ACC112 (cell line): Measurements from ENCODE around the gene HDGF.

Experiments
- H2AFZ ChIP-seq: fragments of 200-600 bp; sonication (generic); one replicate; pipeline ENCODE4 v1.6.0; 2017; ENCODE audit warnings: antibody characterized with exemption, low read length; ENCODE audit not compliant: unreplicated experiment
- H3K27ac ChIP-seq: fragments of 200-600 bp; sonication (generic); 2 replicates; pipeline ENCODE4 v1.5.1; 2014; ENCODE audit warnings: low read depth, mild to moderate bottlenecking, antibody characterized with exemption, low read length, moderate library complexity
- H3K27me3 ChIP-seq: fragments of 200-600 bp; sonication (generic); 2 replicates; pipeline ENCODE4 v1.6.1; 2014; ENCODE audit warnings: mild to moderate bottlenecking, antibody characterized with exemption, low read length, moderate library complexity, mixed read lengths; ENCODE audit not compliant: insufficient read depth
- H3K36me3 ChIP-seq: fragments of 200-600 bp; sonication (generic); 2 replicates; pipeline ENCODE4 v1.6.1; 2016; ENCODE audit warnings: mild to moderate bottlenecking, antibody characterized with exemption, low read length, moderate library complexity, mixed read lengths; ENCODE audit not compliant: insufficient read depth
- H3K4me1 ChIP-seq: fragments of 200-600 bp; sonication (generic); one replicate; pipeline ENCODE4 v1.6.1; 2016; ENCODE audit warnings: low read length, mixed read lengths; ENCODE audit not compliant: insufficient read depth, unreplicated experiment, control insufficient read depth
- H3K4me3 ChIP-seq: fragments of 200-600 bp; sonication (generic); 2 replicates; pipeline ENCODE4 v1.5.1; 2014; ENCODE audit warnings: mild to moderate bottlenecking, low read depth, low read length
- H3K79me2 ChIP-seq: fragments of 200-600 bp; sonication (generic); one replicate; pipeline ENCODE4 v1.6.0; 2016; ENCODE audit warnings: low read length; ENCODE audit not compliant: control insufficient read depth, unreplicated experiment, insufficient read depth

HDGF gene

DNA sequence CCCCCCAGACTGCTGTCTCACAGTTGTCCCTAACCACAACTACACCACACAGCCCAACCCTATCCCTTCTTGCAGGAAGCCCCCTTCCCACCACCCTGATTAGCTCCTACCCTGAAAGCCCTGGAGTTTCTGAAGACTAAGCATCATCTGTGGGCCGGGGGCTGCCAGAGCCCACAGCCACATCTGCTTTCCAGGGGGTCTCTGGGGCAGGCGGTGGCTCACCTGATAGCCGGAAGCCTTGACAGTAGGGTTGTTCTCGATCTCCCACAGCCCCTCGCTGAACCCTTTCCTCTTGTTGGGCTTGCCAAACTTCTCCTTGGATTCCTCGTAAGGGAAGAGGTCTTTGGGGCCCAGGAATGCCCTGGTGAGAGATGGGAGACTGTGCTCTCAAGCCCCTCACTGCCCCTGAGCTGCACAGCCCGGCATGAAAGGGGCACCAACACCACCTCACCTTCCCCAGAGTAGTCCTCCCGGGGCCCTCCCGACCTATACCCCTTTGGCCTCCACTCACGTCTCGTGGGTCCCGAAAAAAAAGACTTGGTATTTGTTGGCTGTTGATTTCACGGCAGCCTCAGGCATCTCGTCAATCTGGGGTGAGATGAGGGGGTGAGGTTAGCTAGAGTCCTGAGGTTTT is 6.6 kb downstream of the HDGF start:
- H3K4me1 ChIP-seq: peaks cover 50% of the 10 kb centered on the region
- H3K4me3 ChIP-seq: no peak overlapping the region
- no peaks in the 10 kb centered on the region for H3K27me3 ChIP-seq
- H2AFZ ChIP-seq: no peak overlapping the region
- H3K36me3 ChIP-seq: peaks cover 14% of the 10 kb centered on the region
- peaks cover 61% of the 10 kb centered on the region for H3K79me2 ChIP-seq
- peak overlapping the region; percentile 100 for H3K27ac ChIP-seq

DNA sequence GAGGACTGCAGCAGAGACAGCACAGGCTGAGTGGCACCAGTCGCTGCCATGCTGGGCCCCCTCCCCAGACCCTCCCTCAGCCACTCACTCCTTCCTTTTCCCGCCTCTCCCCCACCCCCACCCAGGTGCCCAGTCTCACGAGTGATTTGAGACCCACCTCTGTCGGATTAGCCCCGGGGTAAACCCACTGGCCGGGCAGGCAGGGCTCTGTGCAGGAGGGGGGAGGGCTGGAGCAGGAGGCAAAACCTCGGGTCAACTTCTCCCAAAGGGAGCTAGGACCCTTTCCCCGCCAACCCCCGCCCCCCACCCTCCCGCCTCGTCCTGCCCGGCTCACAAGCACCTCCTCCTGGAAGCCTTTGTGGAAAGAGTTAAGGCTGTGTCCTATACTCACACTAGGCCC is 7.1 kb downstream of the HDGF start:
- H3K27ac ChIP-seq: no peak overlapping the region
- H3K4me1 ChIP-seq: peaks cover 50% of the 10 kb centered on the region
- no peak overlapping the region for H3K4me3 ChIP-seq
- H2AFZ ChIP-seq: no peak overlapping the region
- H3K36me3 ChIP-seq: peaks cover 14% of the 10 kb centered on the region
- no peaks in the 10 kb centered on the region for H3K27me3 ChIP-seq
- H3K79me2 ChIP-seq: peaks cover 61% of the 10 kb centered on the region

DNA sequence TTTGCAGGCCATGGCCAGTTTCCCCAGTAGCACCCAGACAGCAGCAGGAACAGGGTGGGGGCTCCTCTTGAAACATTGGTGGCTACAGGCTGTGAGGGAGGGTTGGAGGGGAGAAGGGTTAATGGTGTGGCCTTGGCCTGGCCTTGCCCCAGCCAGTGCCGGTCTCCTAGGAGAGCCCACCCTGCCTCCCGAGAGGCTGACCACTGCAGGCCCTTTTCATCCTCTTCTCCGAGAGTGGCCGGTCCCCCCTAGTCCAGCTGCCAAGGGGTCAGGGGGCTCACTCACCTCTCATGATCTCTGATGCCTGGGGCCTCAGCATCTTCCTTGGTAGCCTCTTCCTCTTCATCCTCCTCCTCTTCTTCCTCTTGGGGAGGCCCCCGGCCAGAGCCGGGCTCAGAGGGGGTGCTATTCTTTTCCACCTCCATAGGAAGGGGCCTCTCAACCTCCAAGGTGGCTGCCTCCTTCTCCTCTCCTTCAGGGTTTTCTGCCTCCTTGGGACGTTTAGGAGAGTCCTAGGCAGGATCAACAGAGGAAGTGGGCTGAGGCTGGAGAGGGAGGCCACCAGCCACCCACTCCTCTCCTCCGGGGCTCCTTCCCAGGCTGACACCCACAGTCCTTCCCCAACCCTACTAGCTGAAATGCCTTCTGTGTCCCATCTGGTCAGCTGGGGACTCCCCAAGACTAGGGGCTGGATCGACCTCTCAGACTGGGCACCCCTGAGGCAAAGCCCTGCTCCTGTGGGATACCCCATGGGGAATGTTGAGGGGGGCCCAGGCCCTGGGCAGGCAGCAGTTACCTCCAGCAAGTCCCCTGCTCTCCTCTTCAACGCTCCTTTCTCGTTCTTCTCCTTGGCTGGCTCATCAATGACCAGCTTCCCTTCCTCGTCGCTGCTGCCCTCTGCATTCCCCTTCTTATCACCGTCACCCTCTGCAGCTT is 7.8 kb downstream of the HDGF start:
- H3K79me2 ChIP-seq: peaks cover 60% of the 10 kb centered on the region
- H3K36me3 ChIP-seq: peaks cover 14% of the 10 kb centered on the region
- no peak overlapping the region for H2AFZ ChIP-seq
- peaks cover 44% of the 10 kb centered on the region for H3K4me1 ChIP-seq
- H3K4me3 ChIP-seq: no peak overlapping the region
- no peak overlapping the region for H3K27ac ChIP-seq
- H3K27me3 ChIP-seq: no peaks in the 10 kb centered on the region

DNA sequence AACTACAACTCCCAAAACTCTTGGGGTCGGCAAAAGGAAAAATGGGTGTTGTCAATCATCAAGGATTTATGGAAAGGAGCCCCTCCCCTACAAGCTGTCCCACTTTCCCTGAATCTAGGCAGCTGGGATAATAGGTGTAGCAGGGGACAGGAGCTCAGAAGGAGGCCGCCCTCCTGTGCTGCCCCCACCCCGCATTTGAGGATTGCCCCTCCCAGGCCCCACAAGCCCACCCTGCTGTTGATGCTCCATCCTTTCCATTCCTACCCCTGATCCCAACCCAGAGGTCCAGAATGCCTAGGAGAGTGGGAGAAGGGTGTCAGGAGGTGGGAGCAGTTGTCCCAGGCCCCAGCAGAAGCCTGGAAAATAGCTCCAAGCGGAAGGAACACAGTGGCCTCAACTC is 8.7 kb downstream of the HDGF start:
- no peak overlapping the region for H3K4me3 ChIP-seq
- H3K27ac ChIP-seq: peak overlapping the region; percentile 76; the same call in 1 of the 2 replicates
- H3K27me3 ChIP-seq: no peaks in the 10 kb centered on the region
- peaks cover 35% of the 10 kb centered on the region for H3K4me1 ChIP-seq
- H2AFZ ChIP-seq: no peak overlapping the region
- peaks cover 14% of the 10 kb centered on the region for H3K36me3 ChIP-seq
- peaks cover 53% of the 10 kb centered on the region for H3K79me2 ChIP-seq

DNA sequence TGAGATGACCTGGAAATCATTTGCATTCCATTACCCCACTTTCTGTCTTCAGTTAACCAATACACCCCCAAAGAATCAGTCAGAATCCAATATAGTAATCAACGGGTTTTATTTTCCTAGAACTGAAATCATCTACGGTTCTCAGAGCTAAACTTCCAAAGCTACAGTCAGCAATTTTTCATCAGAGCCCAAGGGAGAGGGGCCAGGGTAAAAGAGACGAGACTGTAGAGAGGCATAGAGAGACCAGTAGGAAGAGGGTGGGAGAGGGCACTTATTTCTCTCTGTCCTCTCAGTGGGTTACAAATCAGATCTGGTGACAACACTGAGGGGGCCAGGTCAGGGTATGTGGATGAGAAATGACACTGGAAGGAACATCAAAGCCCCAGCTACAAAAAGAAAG is 9.5 kb downstream of the HDGF start:
- Histone ChIP-seq H3K27ac (peak overlapping the region; percentile 76), H3K36me3 (peaks cover 19% of the 10 kb centered on the region), H2AFZ (no peak overlapping the region), H3K27me3 (no peaks in the 10 kb centered on the region), H3K79me2 (peaks cover 46% of the 10 kb centered on the region), H3K4me1 (peaks cover 29% of the 10 kb centered on the region), H3K4me3 (no peak overlapping the region)

DNA sequence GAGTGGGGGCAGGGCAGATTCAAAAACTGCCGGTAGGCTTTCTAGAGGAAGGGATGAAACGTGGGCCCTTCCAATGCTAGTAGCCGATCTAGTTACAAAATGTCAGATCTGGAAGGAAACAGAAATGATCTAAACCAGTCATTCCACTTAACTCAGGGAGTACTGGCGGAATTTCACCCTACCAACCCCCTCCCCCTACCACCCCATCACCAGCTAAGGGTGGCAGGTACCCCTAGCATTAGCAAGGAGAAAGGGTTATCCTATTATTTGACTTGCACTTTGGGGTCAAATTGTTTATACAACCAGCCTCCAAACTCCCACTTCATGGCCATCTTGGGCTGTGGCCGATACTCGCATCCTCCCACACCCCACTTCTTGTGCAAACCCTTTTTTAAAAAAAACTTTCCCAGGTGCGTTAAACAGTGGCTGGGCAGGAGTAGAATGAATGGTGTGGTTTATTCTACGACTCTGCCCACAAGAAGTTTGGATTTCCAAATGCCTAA is 9.9 kb downstream of the HDGF start:
- peak overlapping the region; percentile 27; the same call in 1 of the 2 replicates for H3K4me3 ChIP-seq
- peaks cover 29% of the 10 kb centered on the region for H3K4me1 ChIP-seq
- H3K79me2 ChIP-seq: peaks cover 42% of the 10 kb centered on the region
- no peaks in the 10 kb centered on the region for H3K27me3 ChIP-seq
- H3K27ac ChIP-seq: peak overlapping the region; percentile 76
- H2AFZ ChIP-seq: peak overlapping the region; percentile 74
- peaks cover 19% of the 10 kb centered on the region for H3K36me3 ChIP-seq

DNA sequence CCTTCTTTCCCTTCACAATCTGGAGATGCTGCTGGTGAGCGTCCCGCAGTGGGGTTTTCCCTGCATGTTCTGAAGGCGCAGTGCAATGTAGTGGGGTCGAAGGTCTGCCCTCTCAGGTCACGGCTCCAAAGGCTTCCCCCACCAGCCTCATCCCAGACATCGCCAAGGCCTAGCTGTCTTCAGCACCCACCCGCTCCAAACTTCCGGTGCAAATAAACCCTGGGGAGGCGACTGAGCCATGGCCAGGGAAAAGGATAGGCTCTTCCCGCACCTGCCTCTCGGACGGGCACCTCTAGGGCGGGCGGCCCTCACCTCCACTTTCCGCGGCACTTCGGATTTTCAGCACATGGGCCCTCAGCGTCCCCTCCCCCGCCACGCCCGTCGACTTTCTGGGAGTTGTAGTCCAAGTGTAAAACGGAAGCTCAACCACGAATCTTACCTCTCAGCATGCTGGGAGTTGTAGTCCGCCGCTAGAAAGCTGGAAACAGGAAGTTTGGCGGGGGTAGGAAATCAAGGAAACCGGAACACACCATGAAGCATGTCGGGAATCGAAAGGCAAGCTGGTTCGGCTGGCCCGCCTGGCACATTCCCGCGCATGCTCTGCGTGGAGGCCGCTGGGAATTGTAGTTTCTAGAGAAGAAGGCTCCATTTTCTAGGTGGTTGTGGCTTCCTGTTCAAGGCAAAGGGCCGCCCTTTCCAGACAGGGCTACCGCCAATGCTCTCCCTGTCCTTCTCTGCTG is 10.6 kb downstream of the HDGF start, which contains the start of gene MRPL24:
Gene MRPL24 (minus strand): TSS at position 348 of the 740 bp plus-strand sequence. CDS start 2,384 bp downstream, outside the sequence.
- Histone ChIP-seq H3K4me1 (peaks cover 23% of the 10 kb centered on the region), H3K27me3 (no peaks in the 10 kb centered on the region), H3K36me3 (peaks cover 19% of the 10 kb centered on the region), H3K4me3 (peak within 1 kb of the TSS; percentile 88), H3K27ac (peak within 1 kb of the TSS; percentile 76), H2AFZ (peak within 1 kb of the TSS; percentile 74), H3K79me2 (peaks cover 36% of the 10 kb centered on the region)

DNA sequence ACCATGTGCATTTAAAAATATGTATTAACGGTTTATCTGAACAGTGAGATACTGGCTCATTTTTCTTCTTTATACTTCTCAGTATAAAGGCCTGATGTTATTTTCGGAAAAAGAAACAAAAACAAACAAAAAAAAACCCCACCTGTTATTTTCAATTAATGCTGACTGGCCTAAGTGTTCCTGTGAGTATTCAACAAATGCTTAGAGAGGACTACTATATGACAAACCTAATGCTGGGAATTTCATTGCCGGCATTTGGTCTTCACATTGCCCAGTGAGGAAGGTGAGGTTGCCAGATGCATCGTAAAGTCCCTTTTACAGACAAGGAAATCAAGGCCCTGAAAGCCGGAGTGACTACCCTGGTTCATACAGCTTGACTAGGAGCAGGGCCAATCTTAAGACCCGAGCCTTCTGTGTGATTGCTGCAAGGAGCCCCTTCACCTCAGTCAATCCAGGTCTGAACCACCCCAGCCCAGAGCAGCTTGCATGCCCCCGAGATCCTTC is 11.2 kb downstream of the HDGF start:
- Histone ChIP-seq H3K4me3 (peak overlapping the region; percentile 88), H2AFZ (peak overlapping the region; percentile 41), H3K36me3 (peaks cover 16% of the 10 kb centered on the region), H3K4me1 (peaks cover 17% of the 10 kb centered on the region), H3K27ac (peak overlapping the region; percentile 26; the same call in 1 of the 2 replicates), H3K27me3 (no peaks in the 10 kb centered on the region), H3K79me2 (peaks cover 30% of the 10 kb centered on the region)

DNA sequence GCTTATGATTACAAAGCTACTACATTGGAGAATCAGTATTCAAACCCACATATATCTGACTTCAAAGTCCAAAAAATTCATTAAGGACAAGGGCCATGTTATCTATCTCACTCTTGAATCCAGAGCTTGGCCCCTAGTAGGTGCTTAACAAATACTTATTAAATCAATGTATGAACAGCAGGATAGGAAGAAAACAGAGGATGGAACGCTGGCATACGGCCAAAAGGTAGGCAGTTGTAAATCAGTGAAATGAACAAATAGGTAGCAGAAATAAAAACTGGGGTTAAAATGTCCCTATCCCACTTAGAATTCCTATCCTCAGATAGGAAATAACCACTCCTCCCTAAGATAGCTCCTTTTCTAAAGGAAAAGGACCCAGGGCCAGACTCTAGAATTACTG is 12.6 kb downstream of the HDGF start:
- Histone ChIP-seq H2AFZ (no peak overlapping the region), H3K79me2 (peaks cover 22% of the 10 kb centered on the region), H3K27ac (no peak overlapping the region), H3K27me3 (no peaks in the 10 kb centered on the region), H3K4me3 (no peak overlapping the region), H3K4me1 (peaks cover 17% of the 10 kb centered on the region), H3K36me3 (peaks cover 16% of the 10 kb centered on the region)

DNA sequence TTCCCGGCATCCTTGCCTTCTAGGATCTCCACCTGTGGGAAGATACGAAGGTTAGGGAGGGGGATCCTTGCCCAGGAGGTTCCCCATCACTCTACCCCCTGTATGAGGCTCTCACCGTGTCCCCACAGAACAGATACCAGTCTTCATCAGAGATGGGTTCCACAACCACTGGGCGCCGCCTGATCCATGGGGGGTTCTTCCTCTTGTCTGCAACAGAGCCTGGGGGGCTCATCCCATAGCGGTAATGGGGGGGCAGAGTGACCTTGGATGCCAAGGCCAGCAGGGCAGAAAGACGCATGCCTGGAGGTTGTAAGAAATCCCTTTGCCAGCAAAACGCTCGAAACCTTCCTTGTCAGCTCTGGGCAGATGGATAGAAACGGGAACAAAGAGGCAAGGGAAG is 13.1 kb downstream of the HDGF start:
- Histone ChIP-seq H3K27me3 (no peaks in the 10 kb centered on the region), H3K4me1 (peaks cover 17% of the 10 kb centered on the region), H3K79me2 (peaks cover 22% of the 10 kb centered on the region), H2AFZ (no peak overlapping the region), H3K36me3 (peaks cover 18% of the 10 kb centered on the region), H3K27ac (no peak overlapping the region), H3K4me3 (no peak overlapping the region)
